Hematopoietic multipotent progenitor cell treated with erythropoietin and hydrocortisone succinate and interleukin-3 and kit ligand, for 15 days (in vitro differentiated cells): Measurements from ENCODE around the gene ST8SIA2.
A peak's percentile ranks its signal among the peaks of the same experiment; 100 is the strongest.

Experiments used
- DNase-seq: peaks from one replicate; pipeline ENCODE4 v3.0.0-alpha.2; 2015; ENCODE audit warnings: low spot score

ST8SIA2 gene

GRCh38 chr15:92399271-92399950, 5.7 kb downstream of the ST8SIA2 start:
- DNase-seq: no peak

DNA sequence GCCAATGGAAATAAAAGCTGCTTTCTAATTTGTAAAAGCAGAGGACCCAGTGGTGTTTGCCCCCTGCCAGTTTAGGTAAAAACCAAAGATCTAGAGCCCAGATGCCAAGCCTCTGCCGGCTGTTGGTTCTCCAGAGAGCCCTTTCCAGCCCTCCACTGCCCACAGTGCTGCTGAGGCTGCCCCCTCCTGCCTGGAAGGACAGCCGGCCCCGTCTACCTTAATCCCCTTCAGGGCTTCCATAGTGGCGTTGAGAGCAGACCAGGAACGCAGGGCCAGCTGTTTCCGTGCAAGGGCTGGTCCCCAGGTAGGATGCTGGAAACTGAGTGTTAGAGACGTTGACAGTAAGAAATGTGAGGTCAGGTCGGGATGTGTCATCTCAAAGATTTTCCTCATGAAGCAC, 6.9 kb downstream of the ST8SIA2 start:
- no peak for DNase-seq

- DNase-seq: no peak
Measured at GRCh38 chr15:92400980-92401787, 7.5 kb downstream of the ST8SIA2 start.

- no peak for DNase-seq
Measured at GRCh38 chr15:92402751-92403150, 9.1 kb downstream of the ST8SIA2 start.

GRCh38 chr15:92405942-92406341, 12.3 kb downstream of the ST8SIA2 start:
- no peak for DNase-seq

DNA sequence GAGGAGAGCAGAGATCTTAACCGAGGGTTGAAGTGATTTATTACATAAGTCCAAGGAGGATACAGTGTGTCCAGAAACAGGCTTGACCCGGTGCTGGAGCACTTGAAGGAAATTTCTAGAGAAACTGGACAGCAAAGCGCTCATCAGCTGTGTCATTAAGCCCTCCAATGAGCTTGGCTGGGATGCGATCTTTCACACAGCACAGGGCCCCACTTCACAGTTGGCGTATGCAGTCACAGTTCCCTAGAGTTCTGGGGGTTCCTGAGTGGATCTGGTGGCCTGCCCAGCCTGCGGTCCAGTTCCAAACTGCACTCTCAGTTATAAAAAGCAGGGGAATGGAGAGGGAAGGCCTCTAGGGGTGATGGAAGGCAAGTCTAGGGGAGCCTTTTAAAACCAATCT, 13.6 kb downstream of the ST8SIA2 start:
- no peak for DNase-seq

- no peak for DNase-seq
Measured at GRCh38 chr15:92407916-92408315, 14.2 kb downstream of the ST8SIA2 start.

- DNase-seq: no peak
Measured at GRCh38 chr15:92409006-92409405, 15.3 kb downstream of the ST8SIA2 start.

DNA sequence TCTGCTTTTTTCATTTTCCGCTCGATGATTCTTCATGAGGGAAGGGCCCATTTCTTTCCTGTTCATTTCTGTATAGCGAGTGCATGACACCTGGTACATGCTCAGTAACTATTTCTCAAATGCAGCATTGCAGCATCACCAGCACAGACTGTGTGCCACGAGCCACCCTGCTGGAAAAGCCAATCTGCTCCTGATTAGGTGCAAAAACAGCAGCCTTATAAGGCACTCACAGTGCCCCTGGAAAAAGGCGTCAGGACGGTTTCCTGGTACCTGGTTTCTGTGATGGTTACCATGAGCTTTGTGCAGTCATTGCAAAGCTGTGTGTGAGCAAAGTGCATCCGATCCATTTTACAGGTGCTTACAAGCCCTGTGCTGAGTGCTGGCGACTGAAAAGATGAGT, 15.8 kb downstream of the ST8SIA2 start:
- no peak for DNase-seq

GRCh38 chr15:92410537-92410936, 16.9 kb downstream of the ST8SIA2 start:
- DNase-seq: no peak

DNA sequence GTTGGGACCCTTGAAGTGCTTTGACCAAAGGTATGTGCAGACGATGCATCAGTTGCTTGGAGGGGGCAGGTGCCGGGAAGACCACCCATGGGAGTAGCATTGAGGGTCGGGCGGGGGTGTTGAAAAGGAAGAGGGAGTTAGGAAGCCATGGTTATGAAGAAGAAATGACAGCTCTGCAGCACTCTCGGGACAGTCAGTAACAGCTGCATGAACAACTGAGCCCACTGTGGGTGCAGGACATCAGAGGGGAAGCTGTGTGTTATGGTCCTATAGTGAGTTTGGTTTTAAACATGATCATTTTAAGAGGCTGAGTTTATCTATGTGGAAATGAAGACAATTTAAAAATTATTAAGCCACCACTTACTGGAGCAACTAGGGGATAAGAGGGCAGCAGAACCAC, 17.6 kb downstream of the ST8SIA2 start:
- no peak for DNase-seq

GRCh38 chr15:92413510-92413909, 19.8 kb downstream of the ST8SIA2 start:
- DNase-seq: no peak

- no peak for DNase-seq
Measured at GRCh38 chr15:92415639-92416297, 22.1 kb downstream of the ST8SIA2 start.

DNA sequence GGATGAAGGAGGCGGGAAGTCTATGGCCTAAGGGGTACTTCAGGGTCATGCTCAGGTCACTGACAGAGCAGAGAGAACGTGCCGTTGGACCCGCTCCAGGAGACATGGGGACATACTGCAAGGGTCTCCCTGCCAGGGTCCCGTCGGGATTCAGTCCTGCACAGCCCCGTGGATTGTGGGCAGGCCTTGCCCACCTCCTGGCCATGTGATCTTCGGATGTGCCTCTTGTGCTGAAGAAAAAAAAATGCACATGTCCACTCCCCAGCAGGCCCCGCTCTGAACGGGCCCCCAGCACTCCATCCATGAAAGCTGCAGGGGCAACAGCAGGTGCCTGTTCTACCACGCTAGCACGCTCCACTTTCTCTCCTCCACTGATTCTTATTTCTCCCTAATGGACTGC, 22.9 kb downstream of the ST8SIA2 start:
- DNase-seq: no peak

DNA sequence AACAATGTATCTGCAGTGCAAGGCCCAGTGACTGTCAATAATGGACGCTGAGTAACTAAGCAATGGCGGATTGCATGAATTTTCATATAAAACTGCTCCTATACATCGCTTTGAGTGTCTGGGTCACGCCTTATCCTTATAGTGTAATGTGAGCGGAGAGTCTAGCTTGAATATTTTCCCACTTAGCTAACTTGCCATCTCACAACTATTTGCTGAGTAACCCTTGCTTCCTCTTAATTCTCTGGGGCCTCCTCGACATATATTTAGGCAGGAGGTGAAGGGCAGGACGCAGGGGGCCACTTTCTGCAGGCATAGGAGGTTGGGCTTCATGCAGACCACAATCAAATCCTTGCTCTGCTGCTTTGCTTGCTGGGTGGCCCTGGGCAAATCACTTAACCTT, 24.0 kb downstream of the ST8SIA2 start:
- no peak for DNase-seq

DNA sequence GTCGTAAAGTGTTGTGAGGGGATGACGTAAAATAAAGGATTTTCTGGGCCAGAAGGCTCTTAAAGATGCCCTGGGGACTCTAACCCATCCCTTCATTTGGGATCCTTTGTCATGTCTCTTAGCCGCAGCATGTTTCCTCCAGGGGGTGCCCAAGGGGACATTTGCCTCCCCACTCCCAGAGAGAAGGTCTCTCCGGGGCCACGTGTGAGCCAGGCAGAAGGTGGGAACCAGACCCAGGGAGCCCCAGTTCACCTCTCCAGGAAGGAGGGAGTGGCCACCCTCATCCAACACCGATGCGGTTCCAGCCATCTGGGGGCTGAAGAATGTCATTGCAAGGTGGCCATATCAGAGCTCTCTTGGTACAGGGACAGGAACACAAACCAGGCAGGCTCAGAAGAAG, 25.2 kb downstream of the ST8SIA2 start:
- no peak for DNase-seq

DNA sequence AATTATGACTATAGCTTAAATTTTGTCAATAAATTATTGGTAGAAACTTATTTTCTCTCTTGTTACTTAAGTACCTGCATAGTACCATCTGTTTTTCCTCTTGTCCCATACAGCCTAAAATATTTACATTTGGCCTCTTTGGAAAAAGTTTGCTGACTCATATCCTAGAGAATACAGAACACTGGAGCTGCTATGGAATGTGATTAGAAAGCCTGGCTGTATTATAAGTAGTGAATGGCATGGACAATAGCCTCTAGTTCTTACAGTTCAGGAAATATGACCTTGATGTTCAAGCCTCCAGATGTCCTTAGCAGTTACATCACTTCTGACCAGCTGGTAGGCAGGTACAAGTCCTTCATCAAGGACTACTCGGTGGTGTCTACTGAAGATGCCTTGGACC, 28.3 kb downstream of the ST8SIA2 start:
- no peak for DNase-seq

GRCh38 chr15:92425578-92426225, 32.0 kb downstream of the ST8SIA2 start:
- DNase-seq: no peak

DNA sequence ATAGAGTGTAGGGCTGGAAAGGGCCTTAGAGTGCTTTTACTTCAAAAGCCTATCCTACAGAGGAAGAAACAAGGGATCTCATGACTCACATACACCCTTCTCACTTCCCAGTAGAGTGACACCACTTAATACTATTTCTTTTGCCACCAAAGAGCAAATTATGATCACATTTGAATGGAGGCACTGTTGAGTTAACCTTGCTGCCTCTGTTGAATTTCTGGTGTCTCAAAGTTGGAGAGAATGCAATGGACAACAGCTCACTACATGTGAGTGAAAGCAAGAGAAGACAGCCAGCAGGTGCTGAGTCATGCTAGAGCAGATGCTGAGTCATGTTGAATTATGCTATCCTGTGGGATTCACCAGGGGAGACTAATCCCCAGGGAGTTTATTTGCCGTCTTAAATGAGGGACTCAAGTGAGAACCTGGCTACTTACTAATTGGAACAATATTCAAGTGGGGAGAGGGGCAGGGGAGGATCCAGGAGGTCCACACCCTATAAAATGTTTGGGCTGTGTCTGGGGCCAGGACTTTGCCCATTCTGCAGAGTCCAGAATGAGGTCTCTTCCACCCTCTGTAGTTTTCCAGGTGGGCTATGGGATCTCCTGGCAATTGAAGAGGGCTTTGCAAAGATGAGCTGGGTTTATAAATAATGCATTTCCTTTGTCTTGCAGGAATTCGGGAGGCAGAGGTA, 35.8 kb downstream of the ST8SIA2 start:
- peak; percentile 23 for DNase-seq

DNA sequence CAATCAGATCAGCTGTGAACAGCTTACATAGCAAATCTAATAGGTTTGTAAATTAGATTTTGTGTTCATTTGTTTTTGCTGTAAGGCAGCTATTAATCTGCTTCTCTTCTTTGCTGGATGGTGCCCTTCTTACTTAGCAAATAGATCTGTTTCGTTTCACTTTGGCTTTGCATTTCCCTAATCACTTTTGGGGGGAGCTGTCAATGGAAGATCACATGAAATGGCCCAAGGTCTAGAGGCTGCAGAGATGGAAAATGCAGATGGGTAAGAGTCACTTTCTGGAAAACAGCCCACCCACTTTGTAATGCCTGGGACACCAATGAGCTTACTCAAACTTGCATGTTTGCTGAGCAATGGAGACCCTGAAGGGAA, 36.4 kb downstream of the ST8SIA2 start:
- DNase-seq: no peak

DNA sequence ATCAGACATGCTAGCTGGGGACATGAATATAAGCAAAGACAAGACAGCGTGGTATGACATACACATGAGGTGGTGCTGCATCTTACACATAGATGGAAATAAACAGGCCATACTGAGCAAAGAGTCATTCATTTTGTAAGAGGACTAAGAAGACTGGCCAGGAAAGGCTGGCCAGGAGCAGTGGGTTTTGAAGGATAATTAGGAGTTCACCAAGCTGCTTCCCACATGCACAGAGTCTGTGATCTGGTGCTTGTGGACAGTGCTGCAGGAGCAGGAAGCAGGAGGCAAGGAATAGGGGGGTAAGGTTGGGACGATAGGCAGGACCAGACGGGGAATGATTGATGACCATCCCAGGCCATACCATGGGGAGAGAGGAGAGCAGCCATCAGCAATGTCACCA, 41.5 kb downstream of the ST8SIA2 start:
- no peak for DNase-seq

GRCh38 chr15:92438471-92438870, 44.8 kb downstream of the ST8SIA2 start:
- DNase-seq: no peak
